Suprapubic skin (tissue), 4 donors: ENCODE results near the gene KANSL1.

Source experiments
- EP300 ChIP-seq: sonication (generic); formaldehyde crosslinking; IDR thresholded peaks from one replicate; pipeline ENCODE4 v1.6.1; 2017; ENCODE audit warnings: antibody characterized with exemption
- POLR2A ChIP-seq, 2 donors: fragments of 450-650 bp; IDR thresholded peaks; one replicate each; pipeline ENCODE4 v1.6.1; 2017; ENCODE audit warnings: antibody characterized with exemption in 2 of 2, mild to moderate bottlenecking in 2 of 2, moderate library complexity in 2 of 2
- POLR2AphosphoS5 ChIP-seq, 3 donors: sonication (generic); formaldehyde crosslinking; IDR thresholded peaks; one replicate each; pipeline ENCODE4 v1.6.1; 2017; ENCODE audit warnings: antibody characterized with exemption in 3 of 3
- TF ChIP-seq, protein P1 (sequence below), 2 donors: fragments of 200-600 bp in 1 of 2; fragments of 450-650 bp in 1 of 2; sonication (generic) in 1 of 2; IDR thresholded peaks; one replicate each; pipeline ENCODE4 v1.5.1; 2016 to 2019; ENCODE audit warnings: antibody characterized with exemption in 2 of 2, mild to moderate bottlenecking in 1 of 2, moderate library complexity in 1 of 2

GRCh38 chr17:46047856-46048255 is 145.4 kb downstream of the KANSL1 start:
- TF ChIP-seq, protein P1, sequence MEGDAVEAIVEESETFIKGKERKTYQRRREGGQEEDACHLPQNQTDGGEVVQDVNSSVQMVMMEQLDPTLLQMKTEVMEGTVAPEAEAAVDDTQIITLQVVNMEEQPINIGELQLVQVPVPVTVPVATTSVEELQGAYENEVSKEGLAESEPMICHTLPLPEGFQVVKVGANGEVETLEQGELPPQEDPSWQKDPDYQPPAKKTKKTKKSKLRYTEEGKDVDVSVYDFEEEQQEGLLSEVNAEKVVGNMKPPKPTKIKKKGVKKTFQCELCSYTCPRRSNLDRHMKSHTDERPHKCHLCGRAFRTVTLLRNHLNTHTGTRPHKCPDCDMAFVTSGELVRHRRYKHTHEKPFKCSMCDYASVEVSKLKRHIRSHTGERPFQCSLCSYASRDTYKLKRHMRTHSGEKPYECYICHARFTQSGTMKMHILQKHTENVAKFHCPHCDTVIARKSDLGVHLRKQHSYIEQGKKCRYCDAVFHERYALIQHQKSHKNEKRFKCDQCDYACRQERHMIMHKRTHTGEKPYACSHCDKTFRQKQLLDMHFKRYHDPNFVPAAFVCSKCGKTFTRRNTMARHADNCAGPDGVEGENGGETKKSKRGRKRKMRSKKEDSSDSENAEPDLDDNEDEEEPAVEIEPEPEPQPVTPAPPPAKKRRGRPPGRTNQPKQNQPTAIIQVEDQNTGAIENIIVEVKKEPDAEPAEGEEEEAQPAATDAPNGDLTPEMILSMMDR (IDR thresholded peaks at IDR 0.05) = no peak
- TF ChIP-seq EP300 (no peak), POLR2A (IDR thresholded peaks at IDR 0.05) (no peak), POLR2AphosphoS5 (IDR thresholded peaks at IDR 0.05) (no peak)
